Calu3 (cell line): Measurements from ENCODE around the gene EFCAB6. TPM values are rescaled to one million over a fixed set of nuclear protein-coding genes. Genes with fewer than 3 reads are reported as not detected.

Experiments used
- BruUV-seq: library from RNA; stranded (reverse); fragments of 400-500 nt; replicated peaks from 2 replicates; lab custom pipeline; 2021; lab: Mats Ljungman, UMichigan
- CTCF ChIA-PET: fragments of 300-600 bp; sonication (Branson Sonifier 250); formaldehyde crosslinking; loops from one replicate; lab custom pipeline; 2022; ENCODE audit warnings: antibody characterized with exemption; lab: Charles Lee
- DNase-seq: peaks from one replicate; pipeline ENCODE4 v3.0.0; 2022
- H3K27ac Mint-ChIP-seq: one replicate; pipeline ENCODE4 v1.8.0; 2022; ENCODE audit warnings: mixed read lengths; ENCODE audit not compliant: unreplicated experiment
- H3K27me3 Mint-ChIP-seq: one replicate; pipeline ENCODE4 v1.8.0; 2022; ENCODE audit warnings: mixed read lengths; ENCODE audit not compliant: unreplicated experiment
- H3K36me3 Mint-ChIP-seq: one replicate; pipeline ENCODE4 v1.8.0; 2022; ENCODE audit warnings: mild to moderate bottlenecking, moderate library complexity, mixed read lengths; ENCODE audit not compliant: insufficient read depth, unreplicated experiment
- H3K4me1 Mint-ChIP-seq: one replicate; pipeline ENCODE4 v1.8.0; 2022; ENCODE audit warnings: mild to moderate bottlenecking, low read depth, mixed read lengths; ENCODE audit not compliant: unreplicated experiment
- H3K4me3 Mint-ChIP-seq: one replicate; pipeline ENCODE4 v1.8.0; 2022; ENCODE audit warnings: mild to moderate bottlenecking, low read depth, moderate library complexity, mixed read lengths; ENCODE audit not compliant: unreplicated experiment
- H3K9me3 Mint-ChIP-seq: one replicate; pipeline ENCODE4 v1.8.0; 2022; ENCODE audit warnings: low read depth, mixed read lengths; ENCODE audit not compliant: unreplicated experiment
- intact Hi-C: fragments of 100-400 bp; cut with micrococcal nuclease; formaldehyde crosslinking; loops from one replicate; pipeline ENCODE4 v1.10.0; 2022; ENCODE audit not compliant: unreplicated experiment
- total RNA-seq: library from RNA; stranded (reverse); gene quantifications from 2 replicates; pipeline ENCODE4 v1.2.3, GENCODE V29; 2022
- TF ChIP-seq, protein P1 (sequence below): fragments of 200-600 bp; IDR thresholded peaks from one replicate; pipeline ENCODE4 v1.8.0; 2022; ENCODE audit warnings: antibody characterized with exemption; ENCODE audit not compliant: unreplicated experiment

The EFCAB6 gene
- total RNA-seq, 1 experiment from 2014 or later: 2.2 TPM

DNA sequence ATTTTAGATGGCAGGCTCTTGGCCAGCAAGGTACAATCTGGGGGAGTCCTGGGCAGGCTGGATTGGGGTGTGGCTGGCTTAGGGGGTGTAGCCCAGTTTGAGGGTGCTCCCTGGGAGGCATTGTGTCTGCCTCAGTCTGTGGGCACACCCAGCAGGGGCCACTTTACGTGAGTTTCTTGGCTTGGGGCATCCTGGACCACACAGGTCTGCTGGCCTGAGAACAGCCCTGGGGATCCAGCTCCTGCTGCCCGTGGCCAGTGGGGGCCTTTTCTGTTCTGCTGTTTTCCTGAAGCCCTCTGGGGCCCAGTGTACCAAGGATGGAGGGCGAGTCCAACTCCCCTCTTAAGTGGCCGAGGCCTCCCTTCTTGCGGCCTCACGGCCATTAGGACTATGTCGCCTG, 328.4 kb downstream of the EFCAB6 start:
- Mint-ChIP-seq H3K9me3 (no peaks in the 10 kb centered on the region), H3K27me3 (peaks cover 18% of the 10 kb centered on the region), H3K27ac (no peak overlapping the region), H3K4me1 (no peaks in the 10 kb centered on the region), H3K36me3 (no peaks in the 10 kb centered on the region), H3K4me3 (no peak overlapping the region)
- no TSS peak for BruUV-seq
- intact Hi-C loops: no loop called here
- DNase-seq: no peak
- CTCF ChIA-PET: no interaction called here
- TF ChIP-seq, protein P1, sequence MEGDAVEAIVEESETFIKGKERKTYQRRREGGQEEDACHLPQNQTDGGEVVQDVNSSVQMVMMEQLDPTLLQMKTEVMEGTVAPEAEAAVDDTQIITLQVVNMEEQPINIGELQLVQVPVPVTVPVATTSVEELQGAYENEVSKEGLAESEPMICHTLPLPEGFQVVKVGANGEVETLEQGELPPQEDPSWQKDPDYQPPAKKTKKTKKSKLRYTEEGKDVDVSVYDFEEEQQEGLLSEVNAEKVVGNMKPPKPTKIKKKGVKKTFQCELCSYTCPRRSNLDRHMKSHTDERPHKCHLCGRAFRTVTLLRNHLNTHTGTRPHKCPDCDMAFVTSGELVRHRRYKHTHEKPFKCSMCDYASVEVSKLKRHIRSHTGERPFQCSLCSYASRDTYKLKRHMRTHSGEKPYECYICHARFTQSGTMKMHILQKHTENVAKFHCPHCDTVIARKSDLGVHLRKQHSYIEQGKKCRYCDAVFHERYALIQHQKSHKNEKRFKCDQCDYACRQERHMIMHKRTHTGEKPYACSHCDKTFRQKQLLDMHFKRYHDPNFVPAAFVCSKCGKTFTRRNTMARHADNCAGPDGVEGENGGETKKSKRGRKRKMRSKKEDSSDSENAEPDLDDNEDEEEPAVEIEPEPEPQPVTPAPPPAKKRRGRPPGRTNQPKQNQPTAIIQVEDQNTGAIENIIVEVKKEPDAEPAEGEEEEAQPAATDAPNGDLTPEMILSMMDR: no peak

DNA sequence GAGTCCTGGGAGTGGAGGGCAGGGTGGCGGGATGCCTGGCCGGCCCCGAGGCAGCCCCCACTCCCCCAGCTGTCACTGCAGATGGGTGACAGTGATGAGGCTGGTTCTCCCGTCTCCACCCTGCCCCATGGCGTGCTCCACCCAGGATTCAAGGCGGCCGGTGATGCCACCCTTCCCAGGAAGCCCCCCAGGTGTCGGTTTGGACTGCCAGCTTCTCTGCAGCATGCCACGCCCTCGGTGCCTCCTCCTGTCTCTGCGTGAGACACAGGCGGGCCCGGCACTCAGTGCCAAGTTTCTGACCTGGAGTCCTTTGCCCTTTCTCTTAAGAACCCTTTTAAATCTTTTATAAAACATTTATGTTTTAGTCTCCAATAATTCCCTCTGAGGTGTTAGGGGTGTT, 328.8 kb downstream of the EFCAB6 start:
- Mint-ChIP-seq H3K36me3 (no peaks in the 10 kb centered on the region), H3K9me3 (no peaks in the 10 kb centered on the region), H3K27ac (no peak overlapping the region), H3K4me3 (no peak overlapping the region), H3K27me3 (peaks cover 18% of the 10 kb centered on the region), H3K4me1 (no peaks in the 10 kb centered on the region)
- no peak for DNase-seq
- no TSS peak for BruUV-seq
- intact Hi-C loops: no loop called here
- TF ChIP-seq, protein P1: no peak
- CTCF ChIA-PET: no interaction called here

DNA sequence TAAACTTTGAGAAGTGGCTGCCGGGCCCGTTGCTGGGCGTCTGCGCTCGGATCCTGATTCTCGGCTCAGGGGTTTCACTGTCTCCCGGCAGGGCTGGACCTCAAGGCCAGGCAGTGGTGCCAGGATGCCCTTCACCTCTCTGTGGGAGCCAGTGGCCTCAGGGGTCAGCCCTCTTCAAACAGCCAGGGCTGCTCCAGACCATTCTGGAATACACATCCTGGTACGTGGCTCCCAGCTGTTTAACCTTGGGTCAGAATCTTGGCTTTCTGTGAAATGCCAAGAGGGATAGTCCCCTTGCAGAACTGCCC, 329.8 kb downstream of the EFCAB6 start:
- H3K36me3 Mint-ChIP-seq: no peaks in the 10 kb centered on the region
- CTCF ChIA-PET: no interaction called here
- TF ChIP-seq, protein P1: no peak
- H3K27ac Mint-ChIP-seq: no peak overlapping the region
- H3K27me3 Mint-ChIP-seq: peaks cover 18% of the 10 kb centered on the region
- no peak overlapping the region for H3K4me3 Mint-ChIP-seq
- no peak for DNase-seq
- H3K4me1 Mint-ChIP-seq: no peaks in the 10 kb centered on the region
- BruUV-seq: no TSS peak
- H3K9me3 Mint-ChIP-seq: no peaks in the 10 kb centered on the region
- intact Hi-C loops: no loop called here

DNA sequence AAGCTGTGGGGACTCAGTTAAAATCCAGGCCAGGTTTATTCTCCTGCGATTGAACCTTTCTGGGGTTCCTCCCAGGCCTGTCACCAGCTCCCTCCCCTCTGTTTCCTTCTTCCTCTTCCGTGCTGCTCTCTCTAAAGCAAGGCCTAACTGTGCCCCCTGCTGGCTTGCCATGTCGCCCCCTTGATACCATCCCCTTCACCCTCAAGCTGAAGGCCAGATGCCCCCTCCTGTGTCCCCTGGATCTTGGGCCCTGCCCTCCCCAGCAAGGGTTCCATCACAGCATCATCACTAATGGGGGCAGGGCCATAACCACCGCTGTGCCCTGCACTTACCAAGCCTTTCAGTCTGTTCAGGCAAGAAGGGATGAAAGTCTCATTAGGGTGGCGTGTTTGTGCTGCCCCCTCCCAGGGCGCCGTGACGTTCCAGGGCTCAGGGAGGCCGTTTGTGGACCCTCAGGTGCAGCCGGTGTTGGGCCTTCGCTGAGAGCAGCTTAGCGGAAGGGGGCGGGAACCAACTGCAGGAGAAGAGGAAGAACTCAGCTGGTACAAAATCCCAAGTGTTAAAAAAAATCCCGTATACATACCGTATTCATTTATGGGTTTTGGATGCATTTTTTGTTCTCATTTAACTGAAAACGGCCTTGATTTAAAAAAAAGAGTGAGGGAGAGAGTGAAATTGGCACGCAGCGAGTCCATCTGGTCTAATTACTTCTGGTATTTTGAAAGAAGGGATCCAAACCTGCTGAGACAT, 330.4 kb downstream of the EFCAB6 start:
- no peak for DNase-seq
- H3K4me1 Mint-ChIP-seq: no peaks in the 10 kb centered on the region
- TF ChIP-seq, protein P1: no peak
- intact Hi-C loops: no loop called here
- no TSS peak for BruUV-seq
- no peaks in the 10 kb centered on the region for H3K36me3 Mint-ChIP-seq
- CTCF ChIA-PET: no interaction called here
- peaks cover 18% of the 10 kb centered on the region for H3K27me3 Mint-ChIP-seq
- H3K9me3 Mint-ChIP-seq: no peaks in the 10 kb centered on the region
- no peak overlapping the region for H3K27ac Mint-ChIP-seq
- H3K4me3 Mint-ChIP-seq: no peak overlapping the region
